NCI-H82 treated with DMSO at 0.1 percent for 48 hours (cell line): ENCODE data around the gene CGB7.
"Not testable (repeated sequence)": the region's sequence is repeated elsewhere in the genome, so short reads cannot be mapped to it uniquely, and the experiment has no call there.

Experiments used
- DNase-seq: peaks from one replicate; lab custom pipeline; 2025; ENCODE audit not compliant: unreplicated experiment; lab: John Stamatoyannopoulos, UW

CGB7 gene

DNA sequence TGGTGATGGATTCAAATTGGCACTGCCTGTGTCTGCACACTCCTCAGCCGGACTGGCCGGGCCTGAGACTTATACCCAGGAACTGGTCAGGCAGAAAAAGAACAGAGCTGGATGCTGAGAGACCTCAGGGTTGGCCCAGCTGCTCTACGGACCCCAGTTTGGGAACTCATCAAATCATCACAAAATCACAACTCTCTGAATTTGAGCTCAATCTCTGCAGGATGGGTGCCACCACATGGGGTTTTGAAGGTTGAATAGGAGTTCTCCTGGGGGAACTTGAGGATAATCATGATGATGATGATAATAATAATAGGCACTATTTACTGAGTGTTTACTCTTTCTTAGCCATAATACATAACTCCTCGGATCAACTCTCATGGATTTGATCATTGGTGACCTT, 14.9 kb downstream of the CGB7 start:
- not testable (repeated sequence) for DNase-seq

DNA sequence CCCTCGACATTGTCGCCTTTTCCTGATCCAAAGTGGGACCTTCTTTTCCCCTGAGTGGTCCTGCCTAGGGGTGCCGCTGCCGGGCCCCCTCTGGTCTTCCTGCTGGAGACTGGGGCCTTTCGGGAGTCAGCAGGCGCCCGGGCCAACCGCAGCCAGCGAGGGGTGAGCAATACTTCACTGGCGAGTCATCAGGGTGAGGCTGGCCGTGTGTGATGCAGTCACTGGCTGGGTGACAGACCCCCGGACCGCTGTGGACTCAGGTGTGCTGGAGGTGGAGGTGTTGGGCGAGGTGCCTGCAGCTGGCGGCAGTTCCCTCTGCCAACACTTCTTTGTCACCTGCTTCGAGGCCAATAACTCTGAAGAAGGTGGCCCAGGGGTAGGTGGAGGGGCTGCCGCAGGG, 15.4 kb downstream of the CGB7 start:
- DNase-seq, result no peak

DNA sequence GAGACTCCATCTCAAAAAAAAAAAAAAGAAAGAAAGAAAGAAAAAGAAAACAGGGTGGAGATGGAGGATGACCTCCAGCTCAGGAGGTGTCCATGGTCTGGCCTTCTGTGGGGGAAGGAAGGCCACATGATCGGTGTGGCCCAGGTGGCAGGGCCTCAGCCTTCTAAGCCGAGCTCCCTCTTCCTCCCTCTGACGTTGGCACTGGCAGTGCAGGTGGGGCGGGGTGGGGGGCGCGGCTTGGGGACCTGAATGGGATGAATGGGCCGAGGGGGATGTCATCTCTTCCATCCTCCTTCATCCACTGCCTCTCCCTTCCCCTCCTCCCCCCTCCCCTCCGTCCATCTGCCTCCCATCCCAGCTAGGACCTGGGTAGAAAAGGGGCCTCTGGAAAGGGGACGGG, 17.8 kb downstream of the CGB7 start:
- not testable (repeated sequence) for DNase-seq

GRCh38 chr19:49038557-49039276, 18.8 kb downstream of the CGB7 start:
- DNase-seq, result not testable (repeated sequence)

DNA sequence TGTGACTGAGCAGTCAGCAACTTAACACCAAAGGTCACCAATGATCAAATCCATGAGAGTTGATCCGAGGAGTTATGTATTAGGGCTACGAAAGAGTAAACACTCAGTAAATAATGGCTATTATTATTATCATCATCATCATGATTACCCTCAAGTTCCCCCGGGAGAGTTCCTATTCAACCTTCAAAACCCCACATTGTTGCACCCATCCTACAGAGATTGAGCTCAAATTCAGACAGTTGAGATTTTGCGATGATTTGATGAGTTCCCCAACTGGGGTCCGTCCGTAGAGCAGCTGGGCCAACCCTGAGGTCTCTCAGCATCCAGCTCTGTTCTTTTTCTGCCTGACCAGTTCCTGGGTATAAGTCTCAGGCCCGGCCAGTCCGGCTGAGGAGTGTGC, 19.4 kb downstream of the CGB7 start:
- not testable (repeated sequence) for DNase-seq

GRCh38 chr19:49036815-49037214, 20.7 kb downstream of the CGB7 start, which contains the start of gene CGB1:
Gene CGB1, minus strand, starts transcription at chr19:49036895. Its CDS starts 184 bp downstream, at chr19:49036711.
- DNase-seq, result peak; percentile 57

DNA sequence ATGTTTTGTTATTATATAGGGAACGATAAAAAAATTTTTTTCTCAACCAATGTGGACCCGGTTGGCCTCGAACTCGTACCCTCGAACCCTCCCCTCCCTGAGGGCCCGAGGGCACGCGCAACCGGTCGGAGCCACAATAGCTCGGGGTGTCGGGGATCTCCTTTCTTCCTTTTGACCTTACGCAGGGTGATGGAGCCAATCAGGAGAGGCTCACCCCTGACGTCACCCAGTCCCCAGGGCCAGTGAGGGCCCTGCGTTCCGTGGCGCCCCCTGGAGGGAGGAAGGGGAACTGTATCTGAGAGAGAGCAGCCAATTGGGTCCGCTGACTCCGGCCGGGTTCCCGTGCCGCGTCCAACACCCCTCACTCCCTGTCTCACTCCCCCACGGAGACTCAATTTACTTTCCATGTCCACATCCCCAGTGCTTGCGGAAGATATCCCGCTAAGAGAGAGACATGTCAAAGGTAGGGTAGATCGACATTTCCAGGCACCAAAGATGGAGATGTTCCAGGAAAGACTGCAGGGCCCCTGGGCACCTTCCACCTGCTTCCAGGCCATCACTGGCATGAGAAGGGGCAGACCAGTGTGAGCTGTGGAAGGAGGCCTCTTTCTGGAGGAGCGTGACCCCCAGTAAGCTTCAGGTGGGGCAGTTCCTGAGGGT, 25.8 kb downstream of the CGB7 start, which contains the start of gene CGB2:
Gene CGB2 (plus strand): TSS at position 249 of the 660 bp plus-strand sequence. CDS start 206 bp downstream, at position 455.
- peak; percentile 66 for DNase-seq

DNA sequence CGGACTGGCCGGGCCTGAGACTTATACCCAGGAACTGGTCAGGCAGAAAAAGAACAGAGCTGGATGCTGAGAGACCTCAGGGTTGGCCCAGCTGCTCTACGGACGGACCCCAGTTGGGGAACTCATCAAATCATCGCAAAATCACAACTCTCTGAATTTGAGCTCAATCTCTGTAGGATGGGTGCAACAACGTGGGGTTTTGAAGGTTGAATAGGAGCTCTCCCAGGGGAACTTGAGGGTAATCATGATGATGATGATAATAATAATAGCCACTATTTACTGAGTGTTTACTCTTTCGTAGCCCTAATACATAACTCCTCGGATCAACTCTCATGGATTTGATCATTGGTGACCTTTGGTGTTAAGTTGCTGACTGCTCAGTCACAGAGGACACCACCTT, 27.2 kb downstream of the CGB7 start:
- not testable (repeated sequence) for DNase-seq

DNA sequence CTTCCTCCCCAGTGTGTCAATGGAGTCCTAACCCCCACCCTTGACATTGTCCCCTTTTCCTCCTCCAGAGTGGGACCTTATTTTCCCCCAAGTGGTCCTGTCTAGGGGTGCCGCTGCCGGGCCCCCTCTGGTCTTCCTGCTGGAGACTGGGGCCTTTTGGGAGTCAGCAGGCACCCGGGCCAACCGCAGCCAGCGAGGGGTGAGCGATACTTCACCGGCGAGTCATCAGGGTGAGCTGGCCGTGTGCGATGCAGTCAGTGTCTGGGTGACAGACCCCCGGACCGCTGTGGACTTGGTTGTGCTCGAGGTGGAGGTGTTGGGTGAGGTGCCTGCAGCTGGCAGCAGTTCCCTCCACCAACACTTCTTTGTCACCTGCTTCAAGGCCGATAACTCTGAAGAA, 27.8 kb downstream of the CGB7 start:
- not testable (repeated sequence) for DNase-seq

DNA sequence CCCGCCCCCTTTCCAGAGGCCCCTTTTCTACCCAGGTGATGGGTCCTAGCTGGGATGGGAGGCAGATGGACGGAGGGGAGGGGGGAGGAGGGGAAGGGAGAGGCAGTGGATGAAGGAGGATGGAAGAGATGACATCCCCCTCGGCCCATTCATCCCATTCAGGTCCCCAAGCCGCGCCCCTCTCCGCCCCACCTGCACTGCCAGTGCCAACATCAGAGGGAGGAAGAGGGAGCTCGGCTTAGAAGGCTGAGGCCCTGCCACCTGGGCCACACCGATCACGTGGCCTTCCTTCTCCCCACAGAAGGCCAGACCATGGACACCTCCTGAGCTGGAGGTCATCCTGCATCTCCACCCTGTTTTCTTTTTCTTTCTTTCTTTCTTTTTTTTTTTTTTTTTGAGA, 28.9 kb downstream of the CGB7 start:
- not testable (repeated sequence) for DNase-seq

DNA sequence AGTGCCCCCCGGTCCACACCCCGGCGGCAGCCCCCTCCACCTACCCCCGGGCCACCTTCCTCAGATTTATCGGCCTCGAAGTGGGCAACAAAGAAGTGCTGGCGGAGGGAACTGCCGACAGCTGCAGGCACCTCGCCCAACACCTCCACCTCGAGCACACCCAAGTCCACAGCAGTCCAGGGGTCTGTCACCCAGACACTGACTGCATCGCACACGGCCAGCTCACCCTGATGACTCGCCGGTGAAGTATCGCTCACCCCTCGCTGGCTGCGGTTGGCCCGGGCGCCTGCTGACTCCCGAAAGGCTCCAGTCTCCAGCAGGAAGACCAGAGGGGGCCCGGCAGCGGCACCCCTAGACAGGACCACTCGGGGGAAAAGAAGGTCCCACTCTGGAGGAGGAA, 31.9 kb downstream of the CGB7 start:
- not testable (repeated sequence) for DNase-seq

DNA sequence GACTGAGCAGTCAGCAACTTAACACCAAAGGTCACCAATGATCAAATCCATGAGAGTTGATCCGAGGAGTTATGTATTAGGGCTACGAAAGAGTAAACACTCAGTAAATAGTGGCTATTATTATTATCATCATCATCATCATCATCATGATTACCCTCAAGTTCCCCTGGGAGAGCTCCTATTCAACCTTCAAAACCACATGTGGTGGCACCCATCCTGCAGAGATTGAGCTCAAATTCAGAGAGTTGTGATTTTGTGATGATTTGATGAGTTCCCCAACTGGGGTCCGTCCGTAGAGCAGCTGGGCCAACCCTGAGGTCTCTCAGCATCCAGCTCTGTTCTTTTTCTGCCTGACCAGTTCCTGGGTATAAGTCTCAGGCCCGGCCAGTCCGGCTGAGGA, 32.5 kb downstream of the CGB7 start:
- DNase-seq, result not testable (repeated sequence)

- DNase-seq, result not testable (repeated sequence)
Measured at GRCh38 chr19:49024233-49024632, 33.3 kb downstream of the CGB7 start, which contains the start of gene CGB3. Gene CGB3, minus strand, starts transcription at chr19:49024333. Its CDS starts 362 bp downstream, at chr19:49023971.

DNA sequence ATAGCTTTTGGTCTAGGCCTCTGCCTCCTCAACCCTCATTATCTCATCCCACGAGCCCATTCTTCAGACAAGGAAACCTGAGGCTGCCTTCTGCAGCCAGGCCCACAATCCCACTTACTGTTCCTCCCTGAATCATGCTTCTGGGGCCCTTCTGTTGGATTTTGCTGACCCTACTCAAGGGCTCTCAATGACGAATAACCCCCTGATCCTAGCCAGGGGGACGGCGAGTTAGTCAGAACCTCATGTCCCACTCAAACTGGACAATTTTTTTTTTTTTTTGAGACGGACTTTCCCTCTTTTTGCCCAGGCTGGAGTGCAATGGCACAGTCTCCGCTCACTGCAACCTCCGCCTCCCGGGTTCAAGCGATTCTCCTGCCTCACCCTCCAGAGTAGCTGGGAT, 35.4 kb downstream of the CGB7 start:
- DNase-seq, result no peak

GRCh38 chr19:49020931-49021895, 36.3 kb downstream of the CGB7 start:
- no peak for DNase-seq

DNA sequence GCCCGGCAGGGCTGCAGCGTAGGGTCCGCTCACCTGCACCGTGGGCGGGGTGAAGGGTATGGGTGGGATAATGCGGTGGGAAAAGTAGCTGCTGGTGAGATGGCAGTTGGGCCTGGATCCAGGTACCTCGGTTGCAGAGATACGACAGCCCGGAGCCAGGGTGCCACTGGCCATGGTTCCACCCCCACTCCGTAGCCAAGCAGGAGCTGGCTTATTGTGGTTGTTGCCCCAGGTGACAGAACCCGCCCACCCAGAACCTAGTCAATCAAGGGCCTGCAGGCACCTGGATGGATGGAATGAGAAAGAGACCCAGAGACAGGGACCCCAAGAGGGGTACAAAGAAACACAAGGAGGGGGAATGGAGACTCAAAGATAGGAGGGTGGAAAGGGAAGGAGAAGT, 37.2 kb downstream of the CGB7 start:
- no peak for DNase-seq

GRCh38 chr19:49019242-49019932, 38.2 kb downstream of the CGB7 start:
- peak; percentile 41 for DNase-seq

- DNase-seq, result not testable (repeated sequence)
Measured at GRCh38 chr19:49018388-49019241, 38.9 kb downstream of the CGB7 start.

GRCh38 chr19:49017666-49018351, 39.7 kb downstream of the CGB7 start:
- no peak for DNase-seq
